ENCODE results near the gene EPHA6. TPM values are rescaled to one million over a fixed set of nuclear protein-coding genes. Genes with fewer than 3 reads are reported as not detected.

EPHA6 gene
- total RNA-seq, 1 donor from 2014 or later = not detected

GRCh38 chr3:97425002-97425401 is 610.6 kb downstream of the EPHA6 start:
- intact Hi-C loops (cut with DNase I) = no loop called here
- Histone ChIP-seq H3K27me3 (no peaks in the 10 kb centered on the region), H3K4me1 (no peaks in the 10 kb centered on the region), H3K36me3 (no peaks in the 10 kb centered on the region), H3K4me3 (no peak overlapping the region), H3K9me3 (no peaks in the 10 kb centered on the region), H3K27ac (no peak overlapping the region)
- ATAC-seq (no peak), DNase-seq (no peak)
- no peak for TF ChIP-seq CTCF (IDR thresholded peaks at IDR 0.05)

GRCh38 chr3:97430601-97431000 is 616.2 kb downstream of the EPHA6 start:
- intact Hi-C loops (cut with DNase I) = no loop called here
- no peak for ATAC-seq
- TF ChIP-seq CTCF (IDR thresholded peaks at IDR 0.05) = no peak

GRCh38 chr3:97432914-97433313 is 618.5 kb downstream of the EPHA6 start:
- H3K27ac ChIP-seq = no peak overlapping the region
- ATAC-seq (no peak), DNase-seq (no peak)
- intact Hi-C loops (cut with DNase I) = no loop called here
- no peaks in the 10 kb centered on the region for H3K27me3 ChIP-seq
- no peaks in the 10 kb centered on the region for H3K9me3 ChIP-seq
- no peaks in the 10 kb centered on the region for H3K36me3 ChIP-seq
- TF ChIP-seq CTCF (IDR thresholded peaks at IDR 0.05) = no peak
- no peaks in the 10 kb centered on the region for H3K4me1 ChIP-seq
- H3K4me3 ChIP-seq = no peak overlapping the region

More at GRCh38 chr3:97430601-97431000, 616.2 kb downstream of the EPHA6 start:
- no peaks in the 10 kb centered on the region for H3K4me1 ChIP-seq
- no peaks in the 10 kb centered on the region for H3K9me3 ChIP-seq
- no peak overlapping the region for H3K27ac ChIP-seq
- no peak overlapping the region for H3K4me3 ChIP-seq
- H3K27me3 ChIP-seq = no peaks in the 10 kb centered on the region
- H3K36me3 ChIP-seq = no peaks in the 10 kb centered on the region
- DNase-seq = no peak

GRCh38 chr3:97438131-97438530 is 623.7 kb downstream of the EPHA6 start:
- H3K4me3 ChIP-seq = no peak overlapping the region
- no peaks in the 10 kb centered on the region for H3K36me3 ChIP-seq
- intact Hi-C loops (cut with DNase I) = no loop called here
- H3K27me3 ChIP-seq = no peaks in the 10 kb centered on the region
- no peak for TF ChIP-seq CTCF (IDR thresholded peaks at IDR 0.05)
- DNase-seq (no peak), ATAC-seq (no peak)
- no peaks in the 10 kb centered on the region for H3K4me1 ChIP-seq
- H3K27ac ChIP-seq = no peak overlapping the region
- no peaks in the 10 kb centered on the region for H3K9me3 ChIP-seq

GRCh38 chr3:97439373-97439772 is 625.0 kb downstream of the EPHA6 start:
- Histone ChIP-seq H3K9me3 (no peaks in the 10 kb centered on the region), H3K27me3 (no peaks in the 10 kb centered on the region), H3K36me3 (no peaks in the 10 kb centered on the region), H3K4me3 (no peak overlapping the region), H3K4me1 (no peaks in the 10 kb centered on the region), H3K27ac (no peak overlapping the region)
- intact Hi-C loops (cut with DNase I) = no loop called here
- DNase-seq (no peak), ATAC-seq (no peak)
- no peak for TF ChIP-seq CTCF (IDR thresholded peaks at IDR 0.05)

- no peaks in the 10 kb centered on the region for H3K4me1 ChIP-seq
- no peak for TF ChIP-seq CTCF (IDR thresholded peaks at IDR 0.05)
- ATAC-seq (no peak), DNase-seq (no peak)
- H3K27ac ChIP-seq = no peak overlapping the region
- no peak overlapping the region for H3K4me3 ChIP-seq
- H3K36me3 ChIP-seq = no peaks in the 10 kb centered on the region
- no peaks in the 10 kb centered on the region for H3K27me3 ChIP-seq
- intact Hi-C loops (cut with DNase I) = no loop called here
- no peaks in the 10 kb centered on the region for H3K9me3 ChIP-seq
Measured at GRCh38 chr3:97464035-97464434, 649.6 kb downstream of the EPHA6 start.
